ENCODE measurements around the gene PPARD.
"Not testable (repeated sequence)": the region's sequence is repeated elsewhere in the genome, so short reads cannot be mapped to it uniquely, and the experiment has no call there.

PPARD gene

GRCh38 chr6:35312076-35312800 is 30.1 kb upstream of the PPARD start:
- DNase-seq (ENCODE audit: low read depth): no peak

- no peak for DNase-seq (ENCODE audit: low read depth)
These were observed 29.6 kb upstream of the PPARD start for GRCh38 chr6:35312807-35313206.

GRCh38 chr6:35317483-35318195 is 24.7 kb upstream of the PPARD start:
- DNase-seq (ENCODE audit: low read depth): peak; percentile 14

- peak; percentile 52 for DNase-seq (ENCODE audit: low read depth)
These were observed 23.9 kb upstream of the PPARD start for GRCh38 chr6:35318196-35319171.

- no peak for DNase-seq (ENCODE audit: low read depth)
These were observed 22.9 kb upstream of the PPARD start for GRCh38 chr6:35319346-35320030.

GRCh38 chr6:35320031-35320410 is 22.3 kb upstream of the PPARD start:
- no peak for DNase-seq (ENCODE audit: low read depth)

- no peak for DNase-seq (ENCODE audit: low read depth)
These were observed 21.3 kb upstream of the PPARD start for GRCh38 chr6:35321091-35321490.

GRCh38 chr6:35327349-35328027 is 14.9 kb upstream of the PPARD start:
- no peak for DNase-seq (ENCODE audit: low read depth)

- DNase-seq (ENCODE audit: low read depth): no peak
These were observed 14.1 kb upstream of the PPARD start for GRCh38 chr6:35328108-35328723.

- DNase-seq (ENCODE audit: low read depth): not testable (repeated sequence)
These were observed 13.4 kb upstream of the PPARD start for GRCh38 chr6:35328965-35329364.

GRCh38 chr6:35330541-35331119 is 11.7 kb upstream of the PPARD start:
- no peak for DNase-seq (ENCODE audit: low read depth)

- not testable (repeated sequence) for DNase-seq (ENCODE audit: low read depth)
These were observed 10.1 kb upstream of the PPARD start for GRCh38 chr6:35332074-35332887.

- no peak for DNase-seq (ENCODE audit: low read depth)
These were observed 801 bp upstream of the PPARD start for GRCh38 chr6:35341557-35341956.

- DNase-seq (ENCODE audit: low read depth): no peak
These were observed 905 bp downstream of the PPARD start for GRCh38 chr6:35343092-35343834.

GRCh38 chr6:35343835-35344550 is 1.6 kb downstream of the PPARD start:
- no peak for DNase-seq (ENCODE audit: low read depth)

GRCh38 chr6:35351422-35351821 is 9.1 kb downstream of the PPARD start:
- no peak for DNase-seq (ENCODE audit: low read depth)

- DNase-seq (ENCODE audit: low read depth): no peak
These were observed 10.4 kb downstream of the PPARD start for GRCh38 chr6:35352735-35353134.
